Measurements from ENCODE around the gene AUTS2. TPM values are rescaled to one million over a fixed set of nuclear protein-coding genes. Genes with fewer than 3 reads are reported as not detected.

AUTS2 gene
- total RNA-seq, 2 experiments from 2014 or later: 2.4 to 3.0 TPM

- no peak for DNase-seq
- POLR2A ChIA-PET: no interaction called here
- intact Hi-C loops (cut with DNase I, micrococcal nuclease): no loop called here
- Mint-ChIP-seq H3K27ac (no peak overlapping the region), H3K4me1 (no peaks in the 10 kb centered on the region), H3K36me3 (ENCODE audit: low read depth) (no peaks in the 10 kb centered on the region), H3K4me3 (no peak overlapping the region), H3K9me3 (ENCODE audit: low read depth) (no peaks in the 10 kb centered on the region), H3K27me3 (no peaks in the 10 kb centered on the region)
- no peak for ATAC-seq
- CTCF ChIA-PET: no interaction called here
Observed at GRCh38 chr7:69762821-69763352, 164.6 kb downstream of the AUTS2 start.

DNA sequence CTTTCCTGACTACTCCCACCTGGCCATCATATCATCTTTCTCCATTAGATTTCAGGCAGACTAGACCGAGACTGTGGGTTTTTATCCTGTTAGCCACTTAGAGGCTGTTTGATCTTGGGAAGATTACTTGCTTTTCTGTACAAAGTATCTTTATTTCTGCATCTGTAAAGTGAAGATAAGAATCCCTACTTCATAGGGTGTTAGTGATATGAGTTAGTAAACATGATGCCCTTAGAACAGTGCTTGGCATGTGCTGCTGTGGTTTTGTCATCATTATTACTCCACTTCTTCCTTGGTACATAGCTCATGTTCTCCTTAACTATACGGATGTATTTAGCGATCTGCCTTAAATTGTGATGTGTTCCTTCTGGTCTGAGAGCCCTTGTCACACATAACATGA lies 165.2 kb downstream of the AUTS2 start:
- ATAC-seq: no peak
- no peak overlapping the region for H3K27ac Mint-ChIP-seq

DNA sequence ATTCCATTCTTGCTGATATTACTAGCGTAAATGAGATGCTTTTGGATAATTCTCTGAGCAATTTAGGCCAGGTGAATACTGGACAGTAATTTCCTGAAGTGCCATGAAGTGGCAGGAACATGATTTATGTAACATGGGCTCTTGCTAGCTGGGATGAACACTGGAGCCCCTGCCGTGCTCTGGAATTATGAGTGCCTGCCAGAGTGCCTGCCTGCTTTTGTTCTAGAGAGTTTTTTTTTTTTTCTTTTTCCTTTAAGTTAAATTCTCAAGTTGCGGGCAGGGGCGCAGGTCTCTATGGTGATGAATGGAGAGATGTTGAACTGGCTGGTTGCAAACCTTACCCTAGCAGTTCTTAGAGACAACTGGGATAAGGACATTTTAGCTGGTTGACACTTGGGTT lies 165.9 kb downstream of the AUTS2 start:
- no peaks in the 10 kb centered on the region for H3K27me3 Mint-ChIP-seq
- CTCF ChIA-PET: no interaction called here

More for the DNA sequence above, 165.2 kb downstream of the AUTS2 start:
- no peaks in the 10 kb centered on the region for H3K27me3 Mint-ChIP-seq
- no peaks in the 10 kb centered on the region for H3K9me3 Mint-ChIP-seq (ENCODE audit: low read depth)
- H3K36me3 Mint-ChIP-seq (ENCODE audit: low read depth): no peaks in the 10 kb centered on the region
- ChIA-PET POLR2A (no interaction called here), CTCF (no interaction called here)
- no peak for DNase-seq
- H3K4me3 Mint-ChIP-seq: no peak overlapping the region
- intact Hi-C loops (cut with DNase I, micrococcal nuclease): no loop called here
- no peaks in the 10 kb centered on the region for H3K4me1 Mint-ChIP-seq

DNA sequence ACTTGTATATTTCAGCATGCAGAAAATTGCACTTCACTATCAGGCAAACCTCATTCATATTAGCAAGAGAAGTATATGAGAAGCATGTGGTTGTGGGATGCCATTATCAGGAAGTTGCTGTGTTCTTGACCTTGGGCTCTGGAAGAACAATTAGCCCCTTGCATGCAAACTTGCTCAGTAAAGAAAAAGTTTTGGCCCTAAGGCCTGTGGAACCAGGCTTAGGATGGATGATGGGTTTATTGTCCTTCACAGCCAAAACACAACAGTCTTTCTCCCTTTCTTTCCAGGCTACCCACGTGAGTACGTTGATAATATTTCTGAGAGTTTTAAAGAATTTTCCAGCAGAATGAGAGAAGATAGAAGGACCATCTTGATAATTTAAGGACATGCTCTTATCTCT lies 166.4 kb downstream of the AUTS2 start:
- intact Hi-C loops (cut with DNase I, micrococcal nuclease): no loop called here
- no peak for DNase-seq
- Mint-ChIP-seq H3K36me3 (ENCODE audit: low read depth) (no peaks in the 10 kb centered on the region), H3K9me3 (ENCODE audit: low read depth) (no peaks in the 10 kb centered on the region), H3K4me3 (no peak overlapping the region), H3K27ac (no peak overlapping the region), H3K4me1 (no peaks in the 10 kb centered on the region), H3K27me3 (no peaks in the 10 kb centered on the region)
- CTCF ChIA-PET: interaction anchor here (0.6 kb wide), 1 partner anchor 38 kb away, joined by 4 read pairs; no protein-coding TSS in a partner anchor
- ATAC-seq: no peak
- POLR2A ChIA-PET: no interaction called here

More for the DNA sequence above, 165.9 kb downstream of the AUTS2 start:
- POLR2A ChIA-PET: no interaction called here
- intact Hi-C loops (cut with DNase I, micrococcal nuclease): no loop called here
- no peaks in the 10 kb centered on the region for H3K36me3 Mint-ChIP-seq (ENCODE audit: low read depth)
- no peak overlapping the region for H3K27ac Mint-ChIP-seq
- no peak for ATAC-seq
- no peak for DNase-seq
- H3K4me3 Mint-ChIP-seq: no peak overlapping the region
- H3K9me3 Mint-ChIP-seq (ENCODE audit: low read depth): no peaks in the 10 kb centered on the region
- no peaks in the 10 kb centered on the region for H3K4me1 Mint-ChIP-seq

- H3K4me3 Mint-ChIP-seq: no peak overlapping the region
- ATAC-seq (no peak), DNase-seq (no peak)
- H3K4me1 Mint-ChIP-seq: no peaks in the 10 kb centered on the region
- ChIA-PET CTCF (no interaction called here), POLR2A (no interaction called here)
- intact Hi-C loops (cut with DNase I, micrococcal nuclease): no loop called here
- no peak overlapping the region for H3K27ac Mint-ChIP-seq
- H3K9me3 Mint-ChIP-seq (ENCODE audit: low read depth): no peaks in the 10 kb centered on the region
- H3K27me3 Mint-ChIP-seq: no peaks in the 10 kb centered on the region
- H3K36me3 Mint-ChIP-seq (ENCODE audit: low read depth): no peaks in the 10 kb centered on the region
Observed at GRCh38 chr7:69765879-69766278, 167.6 kb downstream of the AUTS2 start.

DNA sequence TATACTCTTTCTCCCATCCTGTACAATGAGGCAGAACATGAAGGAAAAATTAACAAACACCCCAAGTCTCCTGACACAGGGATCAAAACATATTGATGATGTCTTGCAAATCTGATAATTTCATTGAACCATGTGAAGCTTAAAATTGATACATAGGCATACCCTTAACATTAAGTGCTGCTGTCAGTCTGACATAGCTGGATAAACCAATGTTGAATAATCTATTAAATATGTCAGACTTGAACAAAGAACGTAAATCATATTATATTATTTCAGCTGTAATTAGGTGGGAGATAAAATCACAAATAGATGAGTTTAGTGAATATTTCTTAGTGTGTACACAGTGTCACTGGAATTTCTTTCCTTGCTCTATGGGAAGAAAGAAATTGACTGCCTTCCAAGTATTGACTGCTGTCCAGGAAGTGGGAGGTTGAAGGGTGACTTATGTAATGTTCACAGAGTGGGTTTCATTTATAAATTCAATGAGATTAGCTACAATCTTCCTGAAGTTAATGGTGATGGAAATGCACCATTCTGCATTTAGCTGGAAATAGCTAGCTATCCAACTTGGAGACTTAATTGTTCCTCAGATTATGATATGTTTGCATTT lies 170.8 kb downstream of the AUTS2 start:
- ATAC-seq: no peak
- Mint-ChIP-seq H3K9me3 (ENCODE audit: low read depth) (no peaks in the 10 kb centered on the region), H3K4me1 (no peaks in the 10 kb centered on the region), H3K36me3 (ENCODE audit: low read depth) (no peaks in the 10 kb centered on the region), H3K27ac (no peak overlapping the region), H3K27me3 (no peaks in the 10 kb centered on the region), H3K4me3 (no peak overlapping the region)
- CTCF ChIA-PET: interaction anchor here (0.6 kb wide), 1 partner anchor 682 kb away, joined by 3 read pairs; no protein-coding TSS in a partner anchor
- POLR2A ChIA-PET: no interaction called here
- no peak for DNase-seq
- intact Hi-C loops (cut with DNase I, micrococcal nuclease): no loop called here

- Mint-ChIP-seq H3K9me3 (ENCODE audit: low read depth) (no peaks in the 10 kb centered on the region), H3K27ac (no peak overlapping the region), H3K4me1 (no peaks in the 10 kb centered on the region), H3K27me3 (no peaks in the 10 kb centered on the region), H3K4me3 (no peak overlapping the region), H3K36me3 (ENCODE audit: low read depth) (no peaks in the 10 kb centered on the region)
- ATAC-seq: no peak
- ChIA-PET CTCF (no interaction called here), POLR2A (no interaction called here)
- intact Hi-C loops (cut with DNase I, micrococcal nuclease): no loop called here
- no peak for DNase-seq
Observed at GRCh38 chr7:69769826-69770225, 171.6 kb downstream of the AUTS2 start.

GRCh38 chr7:69770613-69771012 lies 172.3 kb downstream of the AUTS2 start:
- H3K4me3 Mint-ChIP-seq: no peak overlapping the region
- no peak overlapping the region for H3K27ac Mint-ChIP-seq
- no peak for ATAC-seq
- no peaks in the 10 kb centered on the region for H3K36me3 Mint-ChIP-seq (ENCODE audit: low read depth)
- H3K4me1 Mint-ChIP-seq: no peaks in the 10 kb centered on the region
- intact Hi-C loops (cut with DNase I, micrococcal nuclease): no loop called here
- no peaks in the 10 kb centered on the region for H3K27me3 Mint-ChIP-seq
- ChIA-PET CTCF (no interaction called here), POLR2A (no interaction called here)
- DNase-seq: no peak
- H3K9me3 Mint-ChIP-seq (ENCODE audit: low read depth): no peaks in the 10 kb centered on the region

- DNase-seq: no peak
- ChIA-PET POLR2A (no interaction called here), CTCF (interaction anchor here (0.7 to 1.1 kb wide), 2 partner anchors 43 to 147 kb away, joined by 3 to 5 read pairs; no protein-coding TSS in a partner anchor)
- Mint-ChIP-seq H3K27me3 (no peaks in the 10 kb centered on the region), H3K27ac (no peak overlapping the region), H3K36me3 (ENCODE audit: low read depth) (no peaks in the 10 kb centered on the region), H3K4me1 (no peaks in the 10 kb centered on the region), H3K4me3 (no peak overlapping the region), H3K9me3 (ENCODE audit: low read depth) (no peaks in the 10 kb centered on the region)
- intact Hi-C loops (cut with DNase I, micrococcal nuclease): no loop called here
- ATAC-seq: no peak
Observed at GRCh38 chr7:69772718-69773436, 174.6 kb downstream of the AUTS2 start.

- POLR2A ChIA-PET: no interaction called here
- Mint-ChIP-seq H3K27ac (no peak overlapping the region), H3K4me3 (no peak overlapping the region), H3K4me1 (no peaks in the 10 kb centered on the region), H3K27me3 (no peaks in the 10 kb centered on the region), H3K9me3 (ENCODE audit: low read depth) (no peaks in the 10 kb centered on the region), H3K36me3 (ENCODE audit: low read depth) (no peaks in the 10 kb centered on the region)
- DNase-seq (no peak), ATAC-seq (no peak)
- intact Hi-C loops (cut with DNase I, micrococcal nuclease): no loop called here
- CTCF ChIA-PET: interaction anchor here (0.7 to 1.1 kb wide), 2 partner anchors 43 to 148 kb away, joined by 3 to 5 read pairs; no protein-coding TSS in a partner anchor
Observed at GRCh38 chr7:69773535-69774225, 175.4 kb downstream of the AUTS2 start.

- no peaks in the 10 kb centered on the region for H3K36me3 Mint-ChIP-seq (ENCODE audit: low read depth)
- ATAC-seq (no peak), DNase-seq (no peak)
- H3K27me3 Mint-ChIP-seq: no peaks in the 10 kb centered on the region
- ChIA-PET POLR2A (no interaction called here), CTCF (no interaction called here)
- H3K4me3 Mint-ChIP-seq: no peak overlapping the region
- intact Hi-C loops (cut with DNase I, micrococcal nuclease): no loop called here
- H3K9me3 Mint-ChIP-seq (ENCODE audit: low read depth): no peaks in the 10 kb centered on the region
- H3K27ac Mint-ChIP-seq: no peak overlapping the region
- H3K4me1 Mint-ChIP-seq: no peaks in the 10 kb centered on the region
Observed at GRCh38 chr7:69775231-69775771, 177.0 kb downstream of the AUTS2 start.

DNA sequence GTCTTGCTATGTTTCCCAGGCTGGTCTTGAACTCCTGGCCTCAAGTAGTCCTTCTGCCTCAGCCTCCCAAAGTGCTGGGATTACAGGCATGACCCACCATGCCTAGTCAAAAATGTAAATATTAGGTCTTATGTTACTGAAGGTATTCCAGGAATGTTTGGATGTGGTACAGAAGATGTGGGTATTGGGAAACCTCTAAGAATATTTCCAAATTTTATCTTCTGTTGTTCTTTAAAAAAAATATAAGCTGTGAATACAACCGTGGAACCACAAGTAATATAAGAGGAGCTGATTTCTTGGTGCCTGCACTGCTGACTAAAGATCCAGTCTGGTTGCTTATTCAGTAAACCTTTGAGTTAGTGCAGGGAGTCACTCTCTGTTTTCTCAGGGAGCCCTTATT lies 178.3 kb downstream of the AUTS2 start:
- Mint-ChIP-seq H3K36me3 (ENCODE audit: low read depth) (no peaks in the 10 kb centered on the region), H3K4me3 (no peak overlapping the region), H3K4me1 (no peaks in the 10 kb centered on the region), H3K27ac (no peak overlapping the region), H3K27me3 (no peaks in the 10 kb centered on the region), H3K9me3 (ENCODE audit: low read depth) (no peaks in the 10 kb centered on the region)
- POLR2A ChIA-PET: no interaction called here
- no peak for DNase-seq
- intact Hi-C loops (cut with DNase I, micrococcal nuclease): no loop called here
- no peak for ATAC-seq
- CTCF ChIA-PET: no interaction called here
